Heart right ventricle (tissue), 16 donors: ENCODE results near the gene NKX1-2. TPM values are rescaled to one million over a fixed set of nuclear protein-coding genes. Genes with fewer than 3 reads are reported as not detected.

Experiments used
- ATAC-seq, 8 donors: fragments of 200-7000 bp; cut with Tn5 transposase; one replicate each; pipeline ENCODE4 v1.9.1; 2020; ENCODE audit warnings: mild to moderate bottlenecking in 8 of 8, moderate library complexity in 8 of 8, moderate number of reproducible peaks in 1 of 8
- DNase-seq, 2 donors: peaks; one replicate each; pipeline ENCODE4 v3.0.0-alpha.2; 2020
- H3K27ac ChIP-seq, 10 donors: fragments of 200-600 bp; sonication (generic) in 2 of 10; one replicate each; pipeline versions ENCODE4 v1.5.0 to v1.8.0; 2020 to 2022; ENCODE audit warnings: mild to moderate bottlenecking in 3 of 10
- H3K27me3 ChIP-seq, 7 donors: fragments of 200-600 bp; one replicate each; pipeline ENCODE4 v1.8.0; 2021 to 2022; ENCODE audit warnings: mild to moderate bottlenecking in 2 of 7
- H3K36me3 ChIP-seq, 9 donors: fragments of 200-600 bp; sonication (generic) in 1 of 9; one replicate each; pipeline versions ENCODE4 v1.5.0 to v1.8.0; 2020 to 2022; ENCODE audit warnings: mild to moderate bottlenecking in 2 of 9
- H3K4me1 ChIP-seq, 9 donors: fragments of 200-600 bp; sonication (generic) in 1 of 9; one replicate each; pipeline versions ENCODE4 v1.5.0 to v1.8.0; 2020 to 2022; ENCODE audit warnings: mild to moderate bottlenecking in 4 of 9
- H3K4me3 ChIP-seq, 10 donors: fragments of 200-600 bp; sonication (generic) in 2 of 10; one replicate each; pipeline versions ENCODE4 v1.5.0 to v1.8.0; 2020 to 2022; ENCODE audit warnings: mild to moderate bottlenecking in 7 of 10, moderate library complexity in 2 of 10
- H3K9me3 ChIP-seq, 11 donors: fragments of 200-600 bp in 10 of 11; sonication (generic) in 2 of 11; one replicate each; pipeline versions ENCODE4 v1.5.0 to v1.8.0; 2013 to 2022; ENCODE audit warnings: mild to moderate bottlenecking in 2 of 11, control low read depth in 1 of 11, moderate library complexity in 1 of 11
- CTCF ChIP-seq, 9 donors: fragments of 200-600 bp; sonication (generic) in 2 of 9; IDR thresholded peaks; one replicate each; pipeline versions ENCODE4 v1.5.0 to v1.8.0; 2021 to 2022; ENCODE audit warnings: antibody characterized with exemption in 9 of 9, mild to moderate bottlenecking in 5 of 9, moderate library complexity in 1 of 9
- WGBS, 2 donors: extraction: QIAGEN DNeasy Blood & Tissue Kit; methylation state at CpG; one replicate each; pipeline ENCODE4 v1.1.7; 2013; ENCODE audit warnings: inconsistent platforms in 1 of 2; 5-methylcytosine and 5-hydroxymethylcytosine counted together
- intact Hi-C, 10 donors: fragments of 100-400 bp; cut with DNase I; formaldehyde crosslinking; loops; one replicate each; pipeline versions ENCODE4 v1.11.1 to v1.14.2; 2022
- polyA plus RNA-seq, 2 donors: library from polyadenylated mRNA; stranded (reverse); fragments of 200-250 nt; gene quantifications; one replicate each; pipeline ENCODE4 v1.2.3, GENCODE V29; 2013
- total RNA-seq, 10 donors: library from RNA; stranded (reverse); fragmentation: NEBNext Ultra II Directional in 3 of 10; extraction: Animal tissue kit (Norgen Biotek cat#: 25700) in 3 of 10; gene quantifications; one replicate each; pipeline versions ENCODE4 v1.2.1 to v1.2.4, GENCODE V29; 2021 to 2023
- donor health status: Arrhythmogenic right ventricular cardiomyopathy.
- donor health status: ischemic (EF 13 %, LVEDD 7.1; RV severe dilation, severe dysfunction).
- donor health status: healthy with polysubstance abuse.
- donor health status: DM: no; HTN: yes; CAD: no.
- donor health status: DM: no; HTN: no; CAD: no.
- donor health status: ischemic (EF 25% LVEDD 6.9; RV normal size, moderate dysfunction).
- donor health status: ischemic (EF 25% LVEDD 5.7; RV mildly dilated, moderate dysfunction).
- donor health status: healthy.
- donor health status: DM: yes; HTN: yes; CAD: no.
- donor health status: Ischemic cardiomyopathy.
- donor health status: ischemic (EF 35%, LVEDD 5.7; RV mildly dilated, moderate dysfunction).
- donor health status: nonischemic (EF 11% LVEDD 7.7; RV severe dilation, severe dysfunction).
- donor health status: DM: yes; HTN: yes; CAD: no.
- donor health status: PGD.
- donor health status: ischemic (EF 29% LVEDD 5.4; RV normal size, mild dysfunction).
- donor health status: nonischemic (EF 23%, LVEDD 6.1; RV moderate dilation, normal function).

Gene NKX1-2
- total and polyA plus RNA-seq, 12 donors: not detected

- Histone ChIP-seq H3K9me3 (no peaks in the 10 kb centered on the region), H3K4me1 (peaks cover 0 to 26% (median 18%) of the 10 kb centered on the region in 9 donors), H3K27me3 (peaks cover 22 to 100% (median 97%) of the 10 kb centered on the region in 7 donors), H3K36me3 (no peaks in the 10 kb centered on the region), H3K4me3 (no peak overlapping the region), H3K27ac (no peak overlapping the region)
- no peak for ATAC-seq
- TF ChIP-seq CTCF (IDR thresholded peaks at IDR 0.05): no peak
- intact Hi-C loops: no loop called here
- DNase-seq: no peak
- WGBS, 2 donors: 10 to 17% methylated on average over 5 of the region's 5 CpGs
Observed at GRCh38 chr10:124450783-124451057, 885 bp upstream of the NKX1-2 start.

- no peak for TF ChIP-seq CTCF (IDR thresholded peaks at IDR 0.05)
- 1 to 2% methylated on average over 59 of the region's 59 CpGs for WGBS, 2 donors
- Histone ChIP-seq H3K4me3 (peak overlapping the region in 7 of 10 donors; percentile 9 to 36 (median 17)), H3K27ac (no peak overlapping the region), H3K4me1 (peaks cover 0 to 26% (median 18%) of the 10 kb centered on the region in 9 donors), H3K27me3 (peaks cover 22 to 100% (median 99%) of the 10 kb centered on the region in 7 donors), H3K36me3 (no peaks in the 10 kb centered on the region), H3K9me3 (no peaks in the 10 kb centered on the region)
- peak in 2 of 8 donors; percentile 10 to 53 for ATAC-seq
- no peak for DNase-seq
- intact Hi-C loops: no loop called here
Observed at GRCh38 chr10:124449170-124450011, 444 bp downstream of the NKX1-2 start.

- no peak for TF ChIP-seq CTCF (IDR thresholded peaks at IDR 0.05)
- Histone ChIP-seq H3K9me3 (no peaks in the 10 kb centered on the region), H3K4me3 (no peak overlapping the region), H3K4me1 (peaks cover 0 to 26% (median 18%) of the 10 kb centered on the region in 9 donors), H3K27me3 (peaks cover 22 to 100% (median 99%) of the 10 kb centered on the region in 7 donors), H3K27ac (no peak overlapping the region), H3K36me3 (no peaks in the 10 kb centered on the region)
- intact Hi-C loops: no loop called here
- WGBS, 2 donors: 2 to 3% methylated on average over 26 of the region's 26 CpGs
- DNase-seq (no peak), ATAC-seq (no peak)
Observed at GRCh38 chr10:124448696-124449169, 1.1 kb downstream of the NKX1-2 start.

GRCh38 chr10:124447751-124448466 lies 1.9 kb downstream of the NKX1-2 start:
- intact Hi-C loops: no loop called here
- Histone ChIP-seq H3K4me3 (peak overlapping the region; percentile 2 to 31 (median 23)), H3K36me3 (no peaks in the 10 kb centered on the region), H3K27ac (no peak overlapping the region), H3K9me3 (no peaks in the 10 kb centered on the region), H3K27me3 (peaks cover 22 to 100% (median 97%) of the 10 kb centered on the region in 7 donors), H3K4me1 (peaks cover 0 to 26% (median 18%) of the 10 kb centered on the region in 9 donors)
- TF ChIP-seq CTCF (IDR thresholded peaks at IDR 0.05): no peak
- WGBS, 2 donors: 1 to 2% methylated on average over 48 to 60 of the region's 60 CpGs
- DNase-seq (no peak), ATAC-seq (no peak)
